HG03103 (cell line): ENCODE results near the gene SAMD4A.

Source experiments
- ATAC-seq: cut with Tn5 transposase; IDR thresholded peaks from one replicate; pipeline ENCODE4 v1.9.1; 2021; ENCODE audit warnings: low read depth; ENCODE audit not compliant: unreplicated experiment

The SAMD4A gene

GRCh38 chr14:54629635-54630360 is 62.9 kb downstream of the SAMD4A start:
- ATAC-seq: no peak

DNA sequence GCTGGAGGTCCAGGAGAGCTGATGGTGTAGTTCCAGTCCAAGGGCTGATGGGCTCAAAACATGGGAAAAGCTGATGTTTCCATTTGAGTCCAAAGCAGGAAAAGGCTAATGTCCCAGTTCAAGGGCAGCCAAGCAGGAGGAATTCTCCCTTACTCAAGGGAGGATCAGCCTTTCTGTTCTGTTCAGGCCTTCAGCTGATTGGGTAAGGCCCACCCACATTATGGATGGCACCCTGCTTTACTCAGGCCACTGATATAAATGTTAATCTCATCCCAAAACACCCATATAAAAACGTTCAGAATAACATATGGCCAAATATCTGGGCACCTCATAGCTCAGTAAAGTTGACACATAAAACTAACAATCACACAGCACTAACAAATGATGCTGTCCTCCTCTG is 64.1 kb downstream of the SAMD4A start:
- ATAC-seq: no peak

DNA sequence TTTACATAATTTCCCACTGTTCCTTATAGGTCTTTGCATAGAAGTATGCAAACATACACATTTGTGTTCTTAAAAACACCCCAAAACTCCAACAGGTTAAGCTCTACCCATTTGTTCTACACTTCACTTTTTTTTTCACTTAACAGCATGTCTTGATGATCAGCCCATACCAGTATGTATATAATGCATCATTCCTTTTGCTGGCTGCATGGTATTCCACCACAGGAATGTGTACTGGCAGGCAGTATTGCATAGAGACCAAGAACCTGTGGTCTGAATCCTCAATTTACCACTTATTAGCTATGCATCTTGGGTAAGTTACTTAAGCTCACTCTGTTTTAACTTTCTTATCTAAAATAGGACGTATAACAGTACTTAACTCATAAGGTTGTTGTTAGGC is 65.5 kb downstream of the SAMD4A start:
- ATAC-seq: no peak

DNA sequence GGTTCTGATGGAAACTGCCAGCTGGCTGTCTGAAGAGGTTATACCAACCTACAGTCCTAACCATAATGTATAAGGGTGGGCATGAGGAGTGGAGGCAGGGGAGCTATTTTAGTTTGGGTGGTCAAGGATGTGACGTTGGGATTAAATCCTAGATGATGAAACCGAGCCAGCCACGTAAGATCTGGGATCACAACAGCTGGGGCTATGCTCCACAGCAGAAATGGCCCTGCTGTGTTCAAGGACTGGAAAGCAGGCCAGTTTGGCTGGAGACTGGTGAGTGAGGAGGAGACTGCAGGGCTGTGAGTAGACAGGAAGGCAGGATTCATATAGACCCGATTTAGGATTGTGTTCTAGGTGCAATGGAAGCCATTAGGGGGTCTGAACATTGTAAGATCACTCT is 66.1 kb downstream of the SAMD4A start:
- ATAC-seq: no peak

- no peak for ATAC-seq
Observed at GRCh38 chr14:54637270-54638134, 70.6 kb downstream of the SAMD4A start.

GRCh38 chr14:54638135-54638446 is 71.2 kb downstream of the SAMD4A start:
- no peak for ATAC-seq

DNA sequence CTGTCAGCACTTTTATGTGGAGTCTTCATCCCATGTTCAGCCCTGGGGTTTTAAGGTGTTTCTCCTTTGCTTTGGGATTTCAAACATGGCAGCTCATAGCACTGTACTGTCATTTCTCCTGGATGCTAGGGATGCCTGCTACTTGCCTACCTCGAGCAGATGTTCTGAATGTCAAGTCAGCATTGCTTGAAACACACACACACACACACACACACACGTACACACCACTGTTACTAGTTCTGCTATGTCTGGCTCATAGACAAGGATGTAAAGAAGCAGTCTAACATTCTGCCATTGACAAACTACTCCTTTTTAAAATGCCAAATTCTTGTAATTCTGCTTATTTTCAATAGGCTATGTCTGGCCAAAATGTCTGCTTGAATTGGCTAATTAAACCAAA is 72.7 kb downstream of the SAMD4A start:
- no peak for ATAC-seq

DNA sequence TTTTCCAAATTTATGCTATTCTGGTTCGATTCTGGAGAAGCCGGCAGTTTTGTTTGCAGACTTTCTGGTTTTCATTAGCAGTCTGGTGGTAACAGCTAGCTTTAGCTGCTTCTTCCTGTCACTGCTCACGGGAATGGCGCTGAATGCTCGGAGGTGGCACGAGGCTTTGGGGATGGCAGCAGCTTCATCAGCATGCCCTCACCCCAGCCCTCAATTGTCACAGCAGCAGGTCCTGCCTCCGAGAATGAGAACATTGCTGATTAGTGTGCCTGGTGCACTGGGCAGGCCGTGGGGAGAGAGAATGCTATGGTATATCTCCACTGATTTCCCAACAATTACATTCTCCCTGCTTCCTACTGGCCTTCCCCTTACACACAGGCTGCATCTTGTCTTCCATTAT is 73.6 kb downstream of the SAMD4A start:
- no peak for ATAC-seq

DNA sequence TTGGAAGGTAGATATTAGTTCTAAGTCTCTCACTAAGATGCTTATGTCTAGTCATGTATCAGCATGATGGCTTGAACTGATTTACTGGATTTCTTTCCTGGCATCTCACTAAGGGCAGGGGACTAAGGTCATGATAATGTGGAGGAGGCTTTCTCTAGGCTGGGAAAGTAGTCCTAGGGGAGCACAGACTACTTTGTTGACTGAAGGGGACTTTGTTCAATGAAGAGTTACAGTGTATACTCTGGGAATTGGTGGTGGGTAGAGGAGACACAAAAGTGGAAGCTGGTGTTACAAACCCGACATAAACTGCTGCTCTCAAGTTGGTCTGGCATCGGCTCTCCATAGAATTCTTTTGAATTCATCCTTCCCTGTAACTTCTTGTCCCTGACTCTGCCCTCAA is 75.2 kb downstream of the SAMD4A start:
- ATAC-seq: no peak

DNA sequence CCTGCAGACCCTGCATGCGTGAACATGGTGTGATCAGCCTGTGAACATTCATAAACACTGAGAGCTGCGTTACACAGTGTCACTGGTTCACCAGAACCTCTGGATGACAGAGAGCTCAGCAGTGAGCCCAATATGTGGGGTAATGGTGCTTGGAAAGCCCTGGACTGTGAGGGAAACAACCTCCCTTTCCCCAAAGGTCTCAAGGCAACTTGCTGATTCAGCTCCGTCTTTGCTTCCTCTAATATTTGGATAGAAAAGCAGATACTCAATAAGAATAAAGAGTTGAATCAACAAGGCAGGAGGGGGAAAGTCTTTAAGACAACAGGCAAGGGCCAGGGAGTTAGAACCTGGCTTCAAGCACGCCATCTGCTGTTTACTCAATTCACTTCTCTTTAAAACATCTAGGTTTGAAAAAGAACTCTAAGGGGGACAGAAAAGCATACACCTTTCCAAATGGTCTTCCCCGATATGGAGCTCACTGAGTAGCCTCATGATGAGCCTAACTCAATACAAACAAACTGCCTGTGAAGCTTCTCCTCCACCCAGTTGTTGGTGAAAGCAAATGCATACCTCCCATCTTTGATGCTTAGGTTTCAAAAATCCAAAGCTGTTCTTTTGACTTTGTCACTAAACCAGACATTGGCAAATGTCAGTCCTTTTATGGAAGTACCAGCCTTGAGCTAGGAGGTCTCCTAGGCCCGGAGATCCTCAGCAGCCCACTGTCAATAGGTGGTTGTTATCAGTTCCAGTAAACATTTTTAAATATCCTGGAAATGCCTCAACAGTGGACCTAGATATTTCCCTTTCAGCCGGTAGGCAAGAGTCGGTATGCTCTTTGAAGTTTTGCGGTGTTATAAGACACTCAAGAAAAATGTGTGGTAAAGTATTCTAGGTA is 76.1 kb downstream of the SAMD4A start:
- ATAC-seq: no peak

- no peak for ATAC-seq
Observed at GRCh38 chr14:54643696-54644176, 76.8 kb downstream of the SAMD4A start.

GRCh38 chr14:54645639-54646038 is 78.7 kb downstream of the SAMD4A start:
- no peak for ATAC-seq

DNA sequence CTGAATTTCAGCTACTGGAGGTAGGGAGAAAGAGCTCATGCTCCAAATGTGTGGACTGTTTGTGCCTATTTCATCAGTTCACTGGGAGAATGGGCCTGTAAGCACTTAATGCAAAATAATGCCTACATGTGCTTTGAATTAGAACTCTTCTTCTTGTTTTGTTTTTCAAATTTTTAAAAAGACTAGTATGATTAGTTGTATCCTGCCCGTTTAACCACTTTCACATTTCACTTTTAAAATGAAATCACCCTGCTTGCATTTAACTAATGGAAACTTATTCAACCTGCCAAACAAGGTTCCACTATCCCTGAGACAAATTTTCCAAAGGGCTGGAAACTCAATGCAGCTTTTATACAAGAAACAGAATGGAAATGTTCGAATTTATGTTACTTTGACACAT is 79.7 kb downstream of the SAMD4A start:
- ATAC-seq: no peak

DNA sequence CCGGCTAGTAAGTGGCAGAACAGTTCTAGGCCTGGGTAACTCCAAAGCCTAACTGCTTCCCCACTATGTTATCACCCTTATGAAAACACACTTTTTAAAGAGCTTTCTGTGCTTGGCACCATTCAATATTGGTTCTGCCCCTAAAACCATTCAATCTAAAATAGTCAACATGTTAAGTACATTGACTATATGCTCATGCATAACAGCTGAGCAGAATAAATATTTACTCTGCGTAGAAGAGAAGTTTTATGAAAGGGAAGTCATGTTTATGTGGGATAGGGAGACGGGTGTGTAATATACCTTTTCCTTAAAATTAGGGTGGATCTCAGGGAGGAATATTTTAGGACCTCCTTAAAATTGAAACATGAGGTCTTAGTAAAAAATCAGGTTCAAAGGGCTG is 80.5 kb downstream of the SAMD4A start:
- no peak for ATAC-seq

GRCh38 chr14:54649056-54649455 is 82.1 kb downstream of the SAMD4A start:
- ATAC-seq: no peak

GRCh38 chr14:54650331-54650958 is 83.5 kb downstream of the SAMD4A start:
- no peak for ATAC-seq

- ATAC-seq: no peak
Observed at GRCh38 chr14:54650959-54651351, 84.0 kb downstream of the SAMD4A start.

DNA sequence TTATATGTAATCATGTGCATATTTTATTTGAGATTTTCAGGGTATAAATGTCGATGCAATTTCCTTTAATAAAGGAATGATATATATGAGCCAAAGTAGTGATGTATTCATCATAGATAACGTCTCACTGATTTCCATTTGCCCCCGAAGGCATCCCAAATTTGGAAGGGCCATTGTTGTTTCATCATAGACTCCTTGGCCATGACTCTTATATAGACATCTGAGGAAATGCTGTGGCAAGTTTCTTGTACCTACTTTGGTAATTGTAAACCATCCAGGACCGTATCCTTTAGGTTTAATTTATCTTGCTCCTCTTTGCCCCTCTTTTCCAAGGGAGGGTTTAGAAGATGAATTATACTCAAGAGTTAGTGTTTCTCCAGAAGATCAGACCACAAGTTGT is 84.7 kb downstream of the SAMD4A start:
- ATAC-seq: no peak

DNA sequence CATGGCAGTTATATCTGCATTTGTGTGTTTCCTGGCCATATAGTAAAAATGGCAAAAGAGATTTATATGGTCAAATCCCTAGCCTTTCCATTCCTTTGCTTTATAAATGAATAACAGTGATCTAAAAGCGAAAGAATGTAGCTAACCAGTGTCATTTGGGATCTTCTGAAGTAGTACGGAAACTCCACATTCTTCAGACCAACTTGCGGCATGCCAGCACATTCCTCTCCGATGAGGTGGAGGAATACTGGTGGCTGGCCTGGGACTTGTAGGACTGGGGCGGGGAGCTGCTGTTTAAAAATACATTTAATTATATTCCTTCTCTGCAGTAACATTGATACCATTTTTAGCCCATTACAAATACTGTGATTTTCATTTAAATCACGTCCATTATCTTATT is 85.3 kb downstream of the SAMD4A start:
- ATAC-seq: no peak

- no peak for ATAC-seq
Observed at GRCh38 chr14:54652605-54653052, 85.7 kb downstream of the SAMD4A start.
